Amygdala (tissue), 56 donors: ENCODE data around the gene NCKAP5.
A peak's percentile ranks its signal among the peaks of the same experiment; 100 is the strongest.

Experiments used
- DNase-seq, 56 donors: peaks; one replicate each; lab custom pipeline; 2025; lab: John Stamatoyannopoulos, UW

The NCKAP5 gene

DNA sequence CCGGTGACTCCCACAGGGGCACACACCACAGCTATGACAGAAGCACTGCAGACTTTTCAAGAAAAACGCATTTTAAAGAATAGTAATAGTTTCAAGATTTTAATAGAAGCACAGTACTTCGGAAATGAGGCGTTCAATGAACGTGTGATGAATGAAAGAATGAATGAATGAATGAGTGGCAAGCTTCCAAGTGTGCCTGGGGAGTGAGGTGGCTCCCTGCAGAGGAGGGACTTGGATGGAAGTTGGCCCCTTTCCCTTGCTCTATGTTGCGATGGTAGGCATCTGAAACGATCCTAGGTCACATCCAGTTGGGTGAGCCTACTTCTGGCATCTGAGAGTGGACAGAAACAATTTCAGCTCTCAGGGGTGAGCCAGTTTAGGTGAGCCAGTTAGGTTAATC is 65.6 kb downstream of the NCKAP5 start:
- peak in 1 of 56 donors; percentile 6 for DNase-seq

DNA sequence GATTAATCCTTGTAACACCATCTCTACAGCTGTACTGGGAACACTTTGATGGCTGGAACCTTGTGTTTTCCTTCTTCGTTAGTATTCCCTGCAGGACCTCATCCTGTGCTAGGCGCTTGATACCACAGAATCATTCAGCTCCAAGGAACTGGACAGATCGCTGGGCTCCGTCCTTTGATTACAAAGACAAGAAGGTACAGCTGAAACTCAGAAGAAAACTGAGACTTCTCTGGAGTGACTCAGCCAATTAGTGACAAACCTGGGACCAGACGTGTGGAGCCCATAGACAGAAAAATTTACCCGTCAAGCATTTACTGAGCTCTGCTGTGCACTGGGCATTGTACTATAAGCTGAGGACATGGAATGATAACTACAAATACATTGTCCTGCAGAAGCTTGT is 67.3 kb downstream of the NCKAP5 start:
- DNase-seq, result no peak

DNA sequence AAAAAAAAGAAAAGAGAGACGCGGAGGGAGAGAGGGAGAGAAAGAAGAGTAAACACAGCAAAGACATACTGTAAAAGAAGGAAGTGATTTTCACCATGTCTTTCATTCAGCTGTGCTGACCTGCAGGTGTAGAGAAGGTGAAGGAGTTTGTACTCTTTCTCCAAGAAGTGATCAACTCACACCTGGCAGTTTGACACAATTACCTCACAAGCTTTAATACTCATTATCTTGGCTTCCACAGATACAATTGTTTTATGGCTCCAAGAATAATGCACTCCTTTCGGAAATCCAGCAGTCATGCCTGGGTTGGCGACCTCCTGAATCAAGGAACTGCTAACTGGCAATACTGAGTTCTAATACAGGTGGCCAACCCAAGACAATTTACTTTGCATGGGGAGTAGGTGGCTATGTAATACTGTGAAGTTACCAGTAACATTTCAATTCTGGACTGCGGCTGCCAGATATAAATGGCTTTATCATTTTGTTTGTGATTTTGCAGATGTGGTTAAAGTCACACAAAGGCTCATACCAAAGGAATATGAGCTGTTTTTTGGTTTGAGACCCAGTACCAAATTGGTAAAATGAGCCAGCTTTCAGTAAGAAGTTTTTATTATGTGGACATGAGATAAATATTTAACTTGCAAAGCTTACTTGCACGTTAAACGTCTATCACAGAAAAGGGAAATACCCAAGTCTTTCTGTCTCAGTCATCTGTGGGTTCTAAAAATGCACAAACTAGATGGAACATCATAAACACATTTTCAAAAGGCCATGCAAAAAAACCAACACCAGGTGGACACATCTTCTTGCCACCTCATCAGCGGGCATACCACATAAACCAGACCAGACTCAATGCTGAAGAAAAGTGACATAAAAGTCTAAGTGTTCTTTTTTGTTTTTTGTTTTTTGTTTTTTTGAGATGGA is 69.3 kb downstream of the NCKAP5 start:
- no peak for DNase-seq

DNA sequence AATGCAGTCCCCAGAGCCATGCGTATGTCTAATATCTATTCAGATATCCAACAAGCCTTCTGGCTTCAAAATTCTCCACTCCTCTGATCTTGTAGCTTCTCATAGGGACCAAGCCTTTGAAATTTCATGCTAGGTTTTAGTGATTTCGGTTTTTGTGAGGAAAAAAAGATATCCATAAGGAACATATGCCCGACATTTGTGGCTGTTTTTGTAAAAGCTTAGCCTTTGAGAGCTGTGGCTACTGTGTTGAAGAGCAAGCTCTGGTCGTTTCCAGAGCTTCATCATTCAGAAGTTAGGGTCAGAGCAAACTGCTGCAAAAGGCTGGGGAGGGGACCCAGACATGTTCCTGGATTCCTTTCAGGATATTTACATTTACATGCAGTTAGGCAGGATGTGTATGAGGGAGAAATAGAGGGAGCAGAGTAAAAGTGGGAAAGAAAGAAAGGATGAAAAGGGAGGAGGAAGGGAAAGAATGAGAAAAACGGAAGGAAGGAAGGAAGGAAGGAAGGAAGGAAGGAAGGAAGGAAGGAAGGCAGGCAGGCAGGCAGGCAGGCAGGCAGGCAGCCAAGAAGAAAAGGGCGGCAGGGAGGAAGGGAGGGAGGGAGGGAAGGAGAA is 70.2 kb downstream of the NCKAP5 start:
- no peak for DNase-seq

DNA sequence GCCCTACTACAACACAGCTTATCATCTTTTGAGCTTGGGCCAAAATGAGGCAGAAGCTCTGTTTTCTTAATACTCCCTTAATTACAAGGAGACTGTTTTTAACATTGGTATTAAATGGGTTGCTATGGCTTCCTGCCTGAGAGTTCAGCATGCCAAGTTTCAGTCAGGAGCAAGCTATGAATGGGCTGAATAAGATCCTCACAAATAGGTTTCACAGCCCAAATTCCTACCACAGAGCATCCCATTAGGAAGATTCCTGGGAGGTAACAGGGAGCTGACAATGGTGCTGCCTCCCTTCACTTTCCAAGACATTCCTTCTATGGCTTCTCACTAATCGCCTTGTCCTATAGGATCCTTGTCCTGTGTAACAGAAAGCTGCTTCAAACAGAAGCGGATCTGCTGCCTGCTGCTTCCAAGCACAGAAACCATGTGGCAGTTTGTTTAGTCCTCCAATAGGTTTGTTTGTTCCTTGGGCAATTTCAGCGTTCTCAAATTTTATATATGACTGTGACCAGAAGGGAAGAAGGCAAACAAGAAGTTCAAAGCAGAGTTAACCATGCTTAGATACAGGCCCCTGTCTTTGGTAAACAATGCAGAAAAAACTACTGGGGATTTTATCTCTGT is 70.9 kb downstream of the NCKAP5 start:
- peak in 8 of 56 donors; percentile 8 to 51 (median 10) for DNase-seq

DNA sequence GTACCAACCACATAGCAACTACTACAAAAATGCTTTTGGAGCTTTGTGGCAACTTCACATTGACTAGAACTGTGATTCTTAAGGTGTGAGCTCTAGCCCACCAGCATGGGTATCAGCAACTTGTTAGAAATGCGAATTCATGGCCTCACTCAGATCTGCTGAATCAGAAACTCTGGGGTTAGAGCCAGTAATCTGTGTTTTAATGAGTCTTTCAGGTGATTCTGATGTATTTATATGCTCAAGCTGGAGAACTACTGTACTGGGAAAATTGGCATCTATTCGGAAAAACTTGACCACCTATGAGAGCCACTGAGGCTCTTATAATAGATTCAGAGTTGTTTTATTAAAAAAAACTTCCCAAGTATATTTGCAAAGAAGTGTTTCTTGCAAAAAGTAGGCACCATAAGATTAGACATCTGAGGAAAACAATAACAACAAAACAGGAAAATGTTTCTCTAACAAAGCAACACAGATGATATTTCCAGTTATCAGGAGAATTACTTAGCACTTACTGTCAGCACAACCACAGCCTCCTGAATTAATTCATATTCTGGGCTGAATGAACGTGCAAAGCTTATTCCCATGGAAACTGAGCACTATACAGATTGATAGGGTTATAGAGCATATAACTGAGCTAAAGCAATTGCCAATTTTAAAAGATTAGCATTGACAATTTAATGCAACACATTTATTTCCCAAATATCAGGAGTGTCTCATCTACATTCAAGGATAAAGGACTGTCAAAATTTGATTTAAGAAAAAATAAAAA is 71.6 kb downstream of the NCKAP5 start:
- DNase-seq, result no peak

DNA sequence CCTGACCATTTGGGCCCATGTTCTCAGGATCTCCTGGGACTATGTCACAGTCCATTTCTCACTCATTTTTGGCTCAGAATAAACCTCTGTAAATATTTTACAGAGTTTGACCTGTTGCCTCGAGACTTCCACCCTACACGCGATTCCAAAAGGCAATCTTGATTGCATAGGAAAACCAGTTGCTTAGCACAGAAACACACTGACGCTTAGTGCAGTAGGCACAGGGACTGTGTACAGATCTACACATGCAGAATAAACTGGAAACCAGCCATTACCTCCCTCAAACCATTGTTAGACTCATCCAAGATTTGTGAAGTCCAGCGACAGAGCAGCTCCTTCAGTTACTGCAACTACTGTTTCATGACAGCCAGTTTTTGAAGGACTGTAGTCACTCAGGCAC is 73.0 kb downstream of the NCKAP5 start:
- no peak for DNase-seq

DNA sequence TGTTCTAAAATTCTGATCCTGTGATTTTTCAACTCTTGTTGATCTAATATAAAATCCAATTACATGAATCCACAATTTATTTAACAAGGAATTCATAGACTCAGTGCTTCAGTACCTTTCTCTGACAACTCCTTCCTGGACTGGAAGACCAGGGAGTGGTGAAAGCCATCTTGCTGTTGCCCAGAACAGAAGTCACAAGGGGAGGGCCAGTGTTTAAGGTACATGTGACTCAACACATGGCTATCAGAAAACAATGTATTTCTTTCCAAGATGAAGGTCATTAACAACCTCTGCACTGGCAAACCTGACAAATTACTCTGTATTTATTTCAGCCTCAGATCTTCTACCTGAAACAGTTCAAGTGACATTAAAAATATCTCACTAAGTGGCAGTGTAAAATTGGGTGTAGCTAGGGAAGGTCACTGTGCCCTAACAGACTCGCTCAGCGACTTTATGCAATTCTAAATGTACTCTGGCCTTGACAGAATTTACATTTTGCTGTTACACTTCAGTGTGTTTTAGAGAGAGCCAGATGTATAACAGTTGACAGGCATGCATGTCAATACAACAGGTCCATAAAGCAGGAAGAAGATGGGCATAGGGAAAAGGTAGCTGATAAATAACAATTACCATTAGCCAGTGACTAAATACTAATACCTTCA is 75.4 kb downstream of the NCKAP5 start:
- no peak for DNase-seq

DNA sequence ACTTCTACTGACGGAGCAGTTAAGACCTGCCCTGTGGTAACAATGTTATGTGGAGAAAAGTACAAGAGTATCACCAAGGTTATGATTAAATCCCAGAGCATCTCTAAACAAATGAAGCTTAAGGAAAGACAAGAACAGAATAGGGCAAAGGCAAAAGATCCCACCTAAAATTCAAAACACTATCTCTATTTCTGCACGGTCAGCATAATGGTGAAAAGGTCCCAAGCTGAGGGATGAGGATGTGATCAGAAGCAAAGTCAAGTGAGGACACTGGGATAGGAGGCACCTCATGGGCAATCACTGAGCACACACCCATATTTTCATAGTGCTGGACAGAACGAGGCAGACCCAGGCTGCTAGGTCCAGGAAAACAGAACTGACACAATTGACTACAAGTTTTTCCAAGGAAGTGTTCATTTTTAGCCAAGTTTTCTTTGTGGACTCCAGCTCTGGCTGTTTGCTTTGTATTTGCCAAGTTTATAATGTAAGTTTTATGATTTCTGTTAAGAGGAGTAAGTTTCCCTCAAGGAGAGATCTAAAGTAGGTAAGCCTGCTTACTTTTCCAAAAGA is 77.8 kb downstream of the NCKAP5 start:
- no peak for DNase-seq

DNA sequence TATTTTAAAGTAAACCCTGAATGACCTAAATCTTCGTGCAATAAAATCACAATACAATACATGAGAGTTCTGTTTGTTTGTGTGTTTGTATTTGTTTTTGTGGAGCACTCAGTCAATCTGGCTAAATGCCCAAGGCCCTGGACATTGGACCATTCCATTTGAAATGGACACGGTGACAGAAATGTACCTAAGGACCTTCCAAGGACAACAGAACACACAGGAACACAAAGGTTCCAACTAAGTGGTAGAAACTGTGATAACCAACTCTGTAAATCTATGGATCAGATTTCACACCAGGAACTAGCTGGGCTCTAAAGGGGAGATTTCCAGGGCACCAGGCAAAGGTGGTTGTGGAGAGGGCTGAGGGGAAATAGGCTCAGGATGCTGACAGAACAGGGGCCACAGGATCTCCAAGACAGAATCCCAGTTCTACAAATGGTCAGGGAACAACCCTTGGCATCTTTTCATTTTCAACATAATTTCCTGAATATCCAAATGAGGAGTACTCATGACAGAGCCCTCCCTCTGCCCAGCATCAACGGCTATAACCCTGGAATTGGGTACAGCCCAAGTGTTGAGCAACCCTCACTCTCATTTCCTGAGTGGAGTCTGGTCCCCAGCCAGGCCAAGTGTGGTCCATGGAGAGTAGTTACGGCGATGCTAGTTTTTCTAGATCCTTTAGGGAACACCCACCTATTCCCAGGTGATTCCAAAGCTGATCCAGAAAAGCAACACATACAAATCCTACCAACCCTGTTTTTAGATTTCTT is 78.4 kb downstream of the NCKAP5 start:
- peak in 1 of 56 donors; percentile 3 for DNase-seq

DNA sequence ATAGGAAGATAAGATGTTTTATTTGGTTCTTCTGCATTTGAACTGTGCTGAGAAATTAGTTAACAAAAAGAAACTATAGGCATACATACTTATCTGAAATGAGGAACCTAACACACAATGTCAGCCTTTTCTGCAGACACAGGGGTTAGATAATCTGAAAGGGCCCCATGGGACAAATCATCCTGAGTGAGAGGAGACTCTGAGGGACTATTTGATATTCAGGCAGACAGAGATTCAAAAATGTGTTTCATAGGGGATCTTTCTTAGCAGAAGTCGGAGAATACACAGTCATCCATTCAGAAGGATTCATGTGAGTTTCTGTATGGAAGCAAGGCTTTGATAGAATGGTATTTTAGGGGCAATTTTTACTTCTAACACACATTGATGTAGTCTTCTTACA is 79.1 kb downstream of the NCKAP5 start:
- no peak for DNase-seq

DNA sequence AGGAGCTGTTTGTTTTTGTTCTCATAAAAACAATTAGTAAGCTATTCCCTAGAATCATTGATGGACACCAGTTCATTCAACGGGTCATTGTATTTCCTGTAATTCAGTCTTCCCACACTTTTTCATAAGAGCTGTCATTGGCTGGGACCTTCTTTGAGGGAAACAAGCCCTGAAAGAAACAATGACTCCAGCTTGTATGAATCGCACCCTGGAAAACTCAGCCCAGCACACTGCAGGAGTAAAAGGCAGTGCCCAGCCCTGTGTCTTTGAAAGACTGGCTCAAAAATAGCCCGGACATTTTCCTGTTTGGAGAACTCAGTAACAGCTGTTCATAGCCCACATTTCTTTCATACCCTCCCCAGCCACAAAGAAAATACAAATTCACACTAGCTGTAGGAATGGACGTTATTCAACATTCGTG is 81.5 kb downstream of the NCKAP5 start:
- DNase-seq, result peak in 22 of 56 donors; percentile 6 to 58 (median 21)

DNA sequence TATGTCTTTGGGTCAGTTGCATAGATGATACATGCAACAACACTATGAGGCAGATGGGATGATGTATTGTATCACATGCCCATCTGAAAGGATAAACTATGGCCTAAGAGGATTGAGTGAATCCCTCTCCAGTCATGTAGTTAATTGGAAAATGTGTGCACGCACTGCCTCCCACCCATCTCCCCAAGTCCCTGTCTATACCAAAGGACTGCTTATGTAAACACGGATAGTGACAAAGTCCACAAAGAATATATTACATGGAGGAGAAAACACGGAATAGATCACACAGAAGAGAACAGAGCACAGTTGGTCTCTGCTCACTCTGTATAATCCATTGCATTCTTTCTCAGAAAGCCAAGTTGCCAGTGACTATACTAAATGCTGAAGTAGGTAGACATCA is 82.4 kb downstream of the NCKAP5 start:
- DNase-seq, result no peak

DNA sequence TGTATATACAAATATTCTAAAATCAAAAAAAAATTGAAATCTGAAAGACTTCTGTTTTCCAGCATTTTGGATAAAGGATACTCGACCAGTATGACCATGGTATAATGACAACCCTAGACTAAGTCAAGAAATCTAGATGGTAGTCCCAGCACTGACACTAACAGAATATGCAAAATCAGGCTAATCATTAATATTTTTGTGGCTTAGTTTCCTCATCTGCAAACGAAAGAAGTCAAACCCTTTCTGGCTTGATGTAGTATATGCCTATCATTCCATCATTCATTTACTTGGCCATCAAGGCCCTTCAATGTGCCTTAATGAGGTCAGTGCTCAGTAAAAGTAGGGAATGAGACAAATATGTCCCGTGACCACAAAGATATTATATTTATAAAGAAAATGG is 83.5 kb downstream of the NCKAP5 start:
- no peak for DNase-seq

DNA sequence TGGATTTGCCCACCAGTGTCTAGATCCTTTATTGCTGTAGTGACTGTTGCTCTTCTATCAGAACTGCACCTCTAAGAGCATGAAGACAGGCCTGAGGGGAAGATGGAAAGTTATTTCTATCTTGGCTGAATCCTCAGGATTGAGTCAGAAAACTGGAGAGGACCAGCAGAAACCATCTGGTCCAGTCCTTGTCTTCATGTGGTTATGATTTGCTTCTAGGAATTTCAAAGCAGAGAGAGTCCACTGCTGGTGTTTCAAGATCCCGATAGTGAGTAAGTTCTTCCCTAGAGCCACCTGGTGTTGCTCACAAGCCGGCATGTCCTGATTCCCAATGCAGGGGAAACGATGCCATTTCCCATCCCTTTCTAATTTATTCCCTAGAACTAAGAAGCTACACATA is 84.2 kb downstream of the NCKAP5 start:
- no peak for DNase-seq

DNA sequence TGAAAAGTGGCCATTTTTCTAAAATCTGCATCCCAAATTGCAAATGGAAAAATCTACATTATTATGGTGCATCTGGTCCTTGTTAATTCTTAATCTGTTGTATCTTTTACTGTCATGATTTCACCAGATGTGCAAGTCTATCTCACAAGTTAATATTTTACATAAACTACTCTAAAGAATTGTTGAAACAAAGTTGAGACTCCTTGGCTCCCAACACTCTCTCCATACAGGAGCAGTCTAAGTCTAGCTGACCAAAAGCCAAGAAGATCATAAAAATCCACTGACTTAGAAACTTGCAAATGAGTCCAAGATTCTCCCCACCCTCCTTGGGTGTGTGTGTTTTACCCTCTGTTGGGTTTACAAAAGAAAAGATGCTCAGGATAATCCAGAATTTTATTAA is 85.1 kb downstream of the NCKAP5 start:
- DNase-seq, result no peak

DNA sequence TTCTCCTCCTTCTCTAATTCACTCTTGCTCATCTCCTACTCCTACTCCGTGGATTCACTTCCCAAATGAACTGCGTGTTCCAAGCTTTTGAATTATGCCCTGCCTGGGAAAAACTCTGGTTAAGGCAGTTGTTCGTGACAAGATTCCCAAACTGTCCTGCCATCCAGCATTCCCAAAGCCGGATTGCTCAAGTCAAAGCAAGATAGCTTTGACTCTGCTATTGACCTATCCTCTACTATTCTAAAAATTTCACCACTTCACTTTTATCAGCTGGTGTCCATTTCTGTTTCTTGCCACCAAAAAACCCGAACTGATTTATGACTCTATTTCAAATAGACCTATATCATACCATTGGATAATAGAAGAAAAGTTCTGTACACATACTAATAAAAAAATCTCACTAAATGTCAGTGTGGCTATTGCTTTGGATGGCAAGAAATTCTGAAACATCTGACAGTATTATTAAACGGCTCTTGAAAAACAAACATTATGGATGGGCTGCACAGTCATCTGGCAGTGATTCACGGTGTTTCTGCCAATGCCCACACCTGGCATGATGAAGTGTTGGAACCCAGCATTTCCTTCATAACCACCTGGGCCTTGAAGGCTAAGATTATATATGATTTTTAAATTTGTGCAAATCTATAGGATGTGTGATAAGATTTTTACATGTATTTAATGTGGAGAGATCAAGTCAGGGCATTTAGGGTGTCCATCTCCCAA is 87.4 kb downstream of the NCKAP5 start:
- DNase-seq, result no peak

DNA sequence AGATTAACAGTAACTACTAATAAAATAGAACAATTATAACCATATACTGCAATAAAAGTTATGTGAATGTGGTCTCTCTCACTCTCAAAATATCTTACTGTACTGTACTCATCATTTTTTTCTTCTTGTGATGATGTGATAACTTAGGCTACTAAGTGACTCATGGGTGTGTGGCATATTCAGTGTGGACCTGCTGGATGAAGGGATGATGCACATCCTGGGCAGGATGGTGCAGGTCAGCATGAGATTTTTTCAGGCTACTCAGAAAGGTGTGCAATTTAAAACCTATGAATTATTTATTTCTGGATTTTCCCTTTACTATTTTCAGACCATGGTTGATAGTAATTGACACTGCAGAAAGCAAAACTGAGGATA is 90.7 kb downstream of the NCKAP5 start:
- no peak for DNase-seq
